Hindlimb muscle (tissue), 1 donor: ENCODE measurements around the gene RSPO1. TPM values are rescaled to one million over a fixed set of nuclear protein-coding genes. Genes with fewer than 3 reads are reported as not detected.
A peak's percentile ranks its signal among the peaks of the same experiment; 100 is the strongest.
"Not testable (repeated sequence)": the region's sequence is repeated elsewhere in the genome, so short reads cannot be mapped to it uniquely, and the experiment has no call there.

Experiments used
- DNase-seq: peaks from one replicate; pipeline ENCODE4 v3.0.0-alpha.2; 2013
- polyA plus RNA-seq: library from polyadenylated mRNA; unstranded; fragments of 120-200 nt; gene quantifications from one replicate; pipeline ENCODE4 v1.2.1, GENCODE V29; 2013; ENCODE audit not compliant: insufficient read length

The RSPO1 gene
- polyA plus RNA-seq, 1 donor: not detected

DNA sequence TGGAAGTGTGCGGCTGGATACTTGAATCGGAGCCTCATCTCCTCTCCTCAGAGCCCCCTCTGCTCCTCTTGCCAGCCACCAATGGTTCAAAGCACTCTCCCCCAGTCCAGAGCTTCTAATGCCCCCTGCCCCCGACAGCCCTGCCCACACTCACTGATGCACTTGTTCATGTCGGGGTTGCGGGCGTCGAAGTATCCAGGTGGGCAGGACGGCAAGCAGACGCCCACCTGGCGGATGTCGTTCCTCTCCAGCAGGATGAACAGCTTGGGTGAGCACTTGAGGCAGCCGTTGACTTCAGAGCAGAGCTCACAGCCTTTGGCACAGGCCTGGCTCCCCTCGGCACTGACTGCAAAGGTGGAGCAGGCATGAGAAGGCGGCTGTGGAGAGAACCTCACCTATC, 18.4 kb downstream of the RSPO1 start:
- no peak for DNase-seq

DNA sequence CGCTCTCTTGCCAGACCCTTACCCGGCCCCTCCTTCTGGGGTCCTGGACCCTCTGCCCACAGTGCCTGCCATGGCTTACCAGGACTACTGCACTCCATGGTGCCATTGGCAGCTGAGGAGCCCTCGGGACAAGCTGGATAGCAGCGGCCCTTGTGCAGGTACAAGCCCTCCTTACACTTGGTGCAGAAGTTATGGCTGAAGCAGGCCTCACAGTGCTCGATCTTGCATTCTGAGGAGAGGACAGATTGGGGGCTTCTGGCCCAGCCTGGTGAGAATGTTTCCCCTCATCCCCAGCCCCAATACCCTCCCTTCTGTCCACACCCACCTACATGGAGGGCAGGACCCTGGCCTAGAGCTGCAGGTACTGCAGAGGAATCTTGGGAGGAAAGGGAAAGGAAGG, 20.6 kb downstream of the RSPO1 start:
- DNase-seq: no peak

DNA sequence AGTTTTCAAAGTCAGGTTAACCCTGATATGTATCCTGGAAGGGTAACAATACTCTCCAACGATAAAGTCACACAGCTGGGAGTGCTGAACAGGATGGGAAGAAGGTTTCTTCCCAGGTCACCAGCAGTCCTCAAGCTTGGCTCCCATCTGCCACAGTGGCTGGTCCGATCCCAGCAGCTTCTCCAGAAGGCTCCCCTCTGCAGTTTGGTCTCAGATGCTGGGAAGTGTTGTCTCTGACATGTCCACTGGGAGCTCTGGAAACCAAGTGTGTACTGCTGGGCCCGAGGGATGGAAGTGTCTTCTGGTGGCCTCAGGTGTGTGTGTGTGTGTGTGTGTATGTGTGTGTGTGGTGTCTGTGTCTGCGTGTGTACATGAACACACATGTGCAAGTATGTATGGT, 22.5 kb downstream of the RSPO1 start:
- no peak for DNase-seq

DNA sequence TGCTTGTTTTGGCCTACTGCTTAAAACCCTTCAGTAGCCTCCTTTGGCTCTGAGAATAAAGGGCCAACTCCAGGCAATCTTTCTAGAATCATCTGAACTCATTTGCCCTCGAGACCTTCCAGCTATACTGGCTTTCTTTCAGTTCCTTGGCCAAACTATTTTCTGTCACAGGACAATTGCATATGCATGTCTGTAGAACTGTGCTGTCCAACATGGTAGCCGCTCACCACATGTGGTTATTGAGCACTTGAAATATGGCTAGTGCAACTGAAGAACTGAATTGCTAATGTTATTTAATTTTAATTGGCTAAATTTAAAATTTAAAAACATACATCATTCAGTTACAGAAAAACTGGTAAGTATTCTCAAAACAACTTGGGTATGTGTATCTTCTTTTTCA, 24.7 kb downstream of the RSPO1 start:
- no peak for DNase-seq

DNA sequence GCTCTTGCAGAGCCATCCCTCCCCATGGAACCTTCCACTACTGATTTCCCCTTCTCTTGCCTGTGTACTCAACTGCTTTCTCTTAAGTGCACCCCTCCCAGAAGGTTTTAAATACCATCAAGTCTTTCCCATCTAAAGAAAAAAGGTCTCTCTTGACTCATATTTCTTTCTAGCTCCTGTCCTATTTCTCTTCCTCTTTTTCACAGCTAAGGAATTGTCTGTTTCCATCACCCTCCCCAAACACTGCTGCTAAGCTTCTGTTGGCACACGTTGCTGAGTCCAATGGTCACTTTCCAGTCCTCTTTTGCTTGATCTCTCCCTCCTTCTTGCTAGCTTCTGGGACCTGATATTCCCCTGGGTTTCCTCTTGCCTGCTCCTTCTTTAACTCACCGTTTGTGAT, 25.7 kb downstream of the RSPO1 start:
- DNase-seq: no peak

DNA sequence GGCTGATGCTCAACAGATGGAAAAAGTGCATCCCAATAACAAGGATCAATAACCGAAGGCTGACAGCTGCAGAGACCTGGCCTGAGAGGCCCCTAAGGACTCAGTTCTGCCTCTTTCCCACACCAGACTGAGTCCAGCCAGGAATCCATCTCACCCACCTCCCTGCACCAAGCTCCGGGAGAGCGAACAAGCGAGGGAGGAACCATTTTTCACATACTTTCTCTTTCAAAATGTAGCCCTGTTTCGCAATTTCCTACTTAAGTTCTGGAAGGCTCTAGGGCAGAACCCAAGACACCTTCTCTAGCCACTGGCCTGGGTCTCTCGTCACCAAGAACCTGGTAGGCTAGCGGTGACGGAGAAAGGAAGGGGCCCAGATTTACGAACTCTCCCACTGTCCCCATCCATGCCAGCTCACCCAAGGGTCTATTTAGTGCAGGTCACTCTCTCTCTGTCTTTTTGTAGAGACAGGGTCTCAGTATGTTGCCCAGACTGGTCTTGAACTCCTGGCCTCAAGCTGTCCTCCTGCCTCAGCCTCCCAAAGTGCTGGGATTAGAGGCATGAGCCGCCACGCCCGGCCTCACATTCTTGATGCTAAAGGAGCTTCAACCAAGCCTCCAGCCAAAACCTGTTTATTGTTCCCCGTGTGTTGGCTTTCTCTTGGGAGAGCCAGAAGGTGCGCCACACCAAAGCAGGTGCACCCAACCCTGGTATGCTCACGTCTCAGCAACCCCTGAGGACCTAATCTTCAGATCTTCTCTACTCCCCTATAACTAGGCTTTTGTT, 28.0 kb downstream of the RSPO1 start:
- DNase-seq: no peak

DNA sequence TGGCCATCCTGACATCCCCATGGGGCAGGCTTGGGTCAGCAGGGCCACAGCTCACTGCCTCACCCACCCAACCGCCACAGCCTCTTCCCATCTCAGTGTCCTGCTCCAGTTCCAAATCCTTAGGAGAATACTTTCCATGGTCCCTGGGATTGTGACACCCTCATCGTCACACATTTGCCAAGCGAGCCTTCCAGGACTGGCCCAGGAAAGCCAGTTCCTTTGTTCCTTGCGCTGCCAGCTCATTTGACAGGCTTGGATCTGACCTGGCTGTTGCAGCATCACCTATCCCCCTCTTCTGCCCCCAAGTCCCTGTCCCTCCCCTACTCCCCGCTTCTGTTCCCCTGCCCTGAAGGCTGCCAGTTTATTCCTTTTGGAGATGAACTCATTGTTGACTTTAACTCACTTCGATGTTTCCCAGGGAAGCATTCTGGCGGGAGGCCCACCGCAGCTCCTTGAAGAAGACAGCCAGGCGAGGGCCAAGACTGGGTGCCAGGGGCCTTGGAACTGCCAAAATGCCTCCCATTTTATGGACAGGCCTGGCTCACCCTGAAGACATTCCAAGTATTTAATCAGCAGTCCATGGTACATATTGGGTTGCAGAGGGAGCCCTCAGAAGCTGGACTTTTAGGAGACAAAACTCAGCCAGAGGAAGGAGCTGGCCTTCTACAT, 28.8 kb downstream of the RSPO1 start:
- DNase-seq: no peak

DNA sequence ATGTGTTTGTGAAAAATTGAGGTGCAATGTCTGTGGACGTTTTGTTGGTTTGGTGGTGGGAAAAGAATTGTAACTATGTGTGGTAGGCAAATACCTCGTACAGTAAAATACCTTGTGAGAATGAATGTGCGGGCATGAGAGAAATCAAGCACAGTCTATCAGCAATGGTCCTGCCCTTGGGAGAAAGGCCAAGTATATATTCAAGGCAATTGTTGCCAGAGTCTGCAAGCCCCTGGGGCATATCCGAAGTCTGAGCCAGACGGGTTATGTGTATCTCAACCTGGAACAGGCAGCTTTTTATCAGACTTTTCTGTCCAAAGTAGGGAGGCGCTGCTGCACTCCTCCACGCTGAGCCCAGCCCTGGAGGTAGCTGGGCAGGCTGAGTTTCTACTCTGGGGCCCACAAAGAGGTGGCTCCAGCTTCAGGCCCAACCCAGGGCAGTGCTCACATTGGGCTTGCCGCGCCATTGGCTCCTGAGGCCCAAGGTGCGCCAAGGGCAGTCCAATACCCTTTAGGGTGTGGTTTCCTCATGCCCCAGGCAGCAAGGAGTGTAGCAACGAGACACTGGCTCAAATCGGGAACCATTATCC, 29.5 kb downstream of the RSPO1 start:
- DNase-seq: no peak

DNA sequence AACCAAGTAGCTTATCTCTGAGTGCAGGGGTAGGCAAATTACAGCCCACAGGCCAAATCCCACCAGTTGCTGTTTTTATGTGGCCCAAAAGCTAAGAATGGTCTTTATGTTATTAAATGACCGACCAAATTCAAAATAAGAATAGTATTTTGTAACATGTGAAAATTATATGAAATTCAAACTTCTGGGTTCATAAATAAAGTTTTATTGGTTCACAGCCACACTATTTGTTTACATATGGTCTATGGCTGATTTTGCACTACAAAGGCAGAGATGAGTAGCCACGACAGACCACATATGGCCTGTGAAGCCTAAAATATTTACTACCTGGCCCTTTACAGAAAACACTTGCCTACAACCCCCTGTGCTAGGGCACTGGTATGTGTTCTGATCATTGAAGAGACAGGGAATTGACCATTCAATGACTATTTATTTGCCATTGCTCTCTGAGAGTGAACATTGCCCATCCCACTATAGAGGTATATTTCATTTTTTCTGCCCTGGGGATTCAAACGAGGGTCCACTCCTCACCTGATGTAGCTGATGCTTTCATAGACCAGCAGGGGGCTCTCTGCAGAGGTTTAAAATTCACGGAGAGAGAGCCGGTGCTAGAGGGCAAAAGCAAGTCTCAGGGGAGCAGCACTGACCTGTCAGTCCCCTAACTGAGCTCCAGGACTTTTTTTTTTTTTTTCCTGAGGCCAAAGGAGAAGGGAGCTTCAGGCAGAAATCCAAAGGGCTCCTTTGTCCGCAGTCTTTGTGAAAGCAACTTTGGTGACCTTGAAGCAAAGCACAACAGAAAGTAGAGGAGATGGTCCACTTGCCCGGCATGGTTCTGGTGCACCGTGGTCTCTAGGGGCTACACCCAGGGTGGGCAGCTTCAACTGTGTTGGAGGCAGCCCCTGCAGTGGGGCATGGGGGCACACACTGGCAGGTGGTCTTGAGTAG, 31.7 kb downstream of the RSPO1 start:
- no peak for DNase-seq

DNA sequence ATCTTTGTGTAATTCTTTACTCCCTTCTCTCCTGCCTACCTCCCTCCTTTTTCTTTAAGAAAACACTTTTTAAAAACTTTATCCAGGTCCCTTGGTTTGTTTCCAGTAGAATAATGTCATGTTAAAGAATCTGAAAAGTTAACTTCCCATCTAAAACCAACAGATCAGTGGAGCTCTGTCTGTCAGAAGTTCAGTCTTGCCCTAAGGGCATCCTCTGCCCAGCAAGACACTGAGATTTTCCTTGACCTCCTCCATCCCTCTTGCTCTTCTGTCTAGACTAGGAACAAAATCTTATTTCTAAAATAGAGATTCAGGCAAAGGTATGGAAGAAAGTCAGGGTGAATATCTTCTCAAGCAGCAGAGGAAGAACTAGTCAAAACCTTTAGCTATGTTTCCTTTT, 33.3 kb downstream of the RSPO1 start:
- DNase-seq: no peak

DNA sequence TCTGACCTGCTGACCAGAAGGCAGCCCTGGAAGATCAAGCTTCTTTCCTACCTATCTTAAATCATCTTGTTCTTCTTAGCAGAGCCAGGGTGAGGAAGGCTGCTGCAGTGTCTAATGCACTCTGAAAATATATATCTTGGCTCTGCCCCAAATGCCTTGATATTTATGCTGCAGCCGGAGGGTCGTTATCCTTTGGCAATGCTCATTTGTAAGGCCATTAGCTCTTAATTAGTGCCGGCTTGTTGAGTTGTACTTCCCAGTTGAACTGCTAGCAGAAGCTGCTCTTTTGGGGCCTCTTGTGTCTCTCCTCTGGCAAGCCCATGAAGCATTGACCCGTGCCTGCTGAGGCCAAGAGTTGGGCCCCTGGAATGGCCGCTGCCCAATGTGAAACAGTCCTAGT, 34.8 kb downstream of the RSPO1 start:
- DNase-seq: no peak

DNA sequence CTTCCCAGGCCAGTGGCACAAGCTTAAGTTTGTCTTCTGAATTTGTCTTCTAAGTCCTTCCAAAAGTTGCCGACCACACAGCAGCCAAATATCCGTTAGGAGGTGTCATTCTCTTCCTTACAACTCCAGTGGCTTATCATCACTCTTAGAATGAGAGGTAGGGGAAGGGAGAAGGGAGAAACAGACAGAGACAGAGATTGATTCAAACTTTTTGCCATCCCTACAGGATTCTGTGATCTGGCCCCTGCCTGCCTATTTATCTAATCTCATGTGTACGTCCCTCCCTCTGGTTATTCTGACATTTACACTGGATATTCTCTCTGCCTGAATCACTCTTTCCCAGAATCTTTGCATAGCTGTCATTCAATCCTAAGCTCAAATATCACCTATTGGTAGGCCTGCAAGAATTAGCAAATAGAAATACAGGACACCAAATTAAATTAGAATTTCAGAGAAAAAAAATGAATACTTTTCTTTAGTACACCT, 38.5 kb downstream of the RSPO1 start:
- no peak for DNase-seq

DNA sequence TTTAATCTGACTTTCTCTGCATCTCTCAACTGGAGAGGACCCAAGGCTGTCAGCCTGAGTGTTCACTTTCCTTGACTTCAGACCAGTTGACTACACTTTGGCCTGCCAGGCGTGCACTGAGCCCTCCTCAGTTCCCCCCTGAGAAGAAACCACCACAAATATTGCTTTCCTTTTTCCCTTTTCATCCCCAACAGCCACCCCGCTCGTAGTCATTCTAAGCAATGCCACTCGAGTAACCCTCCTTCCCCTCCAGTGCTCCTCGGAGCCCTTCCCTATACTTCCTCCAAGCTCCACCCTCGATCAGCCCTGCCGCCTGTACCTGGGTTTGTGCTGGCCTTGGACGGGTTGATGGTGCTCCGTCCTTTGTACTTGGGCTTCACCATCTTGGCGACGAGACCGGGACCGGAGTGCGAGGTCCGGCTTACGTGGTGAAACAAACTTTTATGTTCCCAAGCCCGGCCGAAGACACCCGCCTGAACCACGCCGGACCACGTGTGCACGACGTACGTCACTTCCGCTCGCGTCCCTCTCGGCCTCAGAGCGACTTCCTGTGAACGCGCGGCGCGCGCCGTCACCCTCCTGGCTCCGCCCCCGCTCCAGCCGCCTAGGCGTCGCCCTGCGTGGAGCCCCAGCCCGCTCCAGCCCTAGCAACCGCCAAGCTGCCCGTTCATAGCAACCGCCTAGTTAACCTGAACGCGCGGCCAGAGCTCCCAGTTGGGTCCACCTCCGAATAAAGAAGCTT, 39.1 kb downstream of the RSPO1 start, which contains the start of gene GNL2:
Gene GNL2 (minus strand): TSS at position 498 of the 742 bp plus-strand sequence. CDS start 115 bp downstream, at position 383.
- peak; percentile 99 for DNase-seq

DNA sequence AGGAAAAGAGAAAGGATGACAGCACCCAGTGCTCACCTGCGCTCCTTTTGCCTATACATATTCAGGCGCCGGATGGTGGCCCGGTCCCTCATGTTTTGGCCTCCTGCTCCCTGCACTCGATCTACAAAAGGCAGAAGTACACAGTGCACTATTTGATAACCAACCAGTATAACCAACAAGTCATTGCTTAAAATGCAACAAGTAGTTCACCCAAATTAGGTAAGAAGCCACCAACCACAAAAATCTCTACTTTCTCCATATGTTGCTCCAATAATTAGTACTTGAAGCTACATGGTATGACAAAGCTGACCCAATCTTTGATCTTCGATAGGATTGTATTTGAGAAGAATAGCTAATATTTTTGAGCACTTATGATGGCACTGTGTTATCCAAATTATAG, 41.0 kb downstream of the RSPO1 start:
- DNase-seq: no peak

DNA sequence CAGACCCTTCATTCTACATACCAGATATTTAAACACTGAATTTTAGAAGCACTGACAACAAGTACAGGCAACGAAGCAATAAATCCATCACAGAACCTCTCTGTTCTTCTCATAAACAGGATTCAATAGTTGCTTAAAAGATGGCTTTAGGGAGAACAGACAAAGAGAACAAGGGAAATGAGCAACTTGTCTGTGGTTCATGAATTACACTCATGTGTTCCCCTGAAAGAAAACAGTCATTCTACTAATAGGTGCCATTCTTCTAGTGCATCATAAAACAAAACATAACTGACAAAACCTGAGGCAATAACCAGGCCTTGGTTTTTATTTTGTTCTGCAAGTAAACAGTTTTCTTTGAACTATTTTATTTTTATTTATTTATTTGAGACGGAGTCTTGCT, 45.8 kb downstream of the RSPO1 start:
- no peak for DNase-seq

DNA sequence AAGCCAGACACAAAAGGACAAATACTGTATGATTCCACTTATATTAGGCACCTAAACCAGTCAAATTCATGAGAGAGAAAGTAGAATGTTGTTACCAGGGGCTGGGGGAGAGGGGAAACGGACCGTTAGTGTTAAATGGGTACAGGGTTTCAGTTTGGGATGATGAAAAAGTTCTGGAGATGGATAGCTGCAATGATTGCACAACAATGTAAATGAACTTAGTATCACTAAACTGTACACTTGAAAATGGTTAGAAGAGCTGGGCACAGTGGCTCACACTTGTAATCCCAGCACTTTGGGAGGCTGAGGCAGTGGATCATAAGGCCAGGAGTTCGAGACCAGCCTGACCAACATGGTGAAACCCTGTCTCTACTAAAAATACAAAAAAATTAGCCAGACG, 50.1 kb downstream of the RSPO1 start:
- DNase-seq: not testable (repeated sequence)

DNA sequence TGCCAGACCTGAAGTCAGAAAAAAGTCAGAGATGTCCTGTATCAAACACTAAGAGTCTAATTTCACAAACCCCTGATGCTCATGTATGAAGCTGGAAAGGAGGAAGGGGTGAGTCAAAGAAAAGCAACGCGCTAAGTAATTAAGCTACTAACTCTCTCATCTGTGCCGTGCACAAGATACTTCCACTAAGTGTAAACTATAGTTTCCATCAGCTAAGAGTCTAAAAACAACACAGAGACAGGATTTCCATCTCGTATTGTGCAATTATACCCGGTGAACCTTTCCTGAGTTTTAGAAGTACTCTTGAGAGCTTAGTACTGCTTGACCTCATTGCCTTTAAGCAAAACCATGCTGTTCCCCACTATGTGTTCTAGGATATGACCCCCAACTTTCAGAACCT, 59.0 kb downstream of the RSPO1 start:
- DNase-seq: no peak

DNA sequence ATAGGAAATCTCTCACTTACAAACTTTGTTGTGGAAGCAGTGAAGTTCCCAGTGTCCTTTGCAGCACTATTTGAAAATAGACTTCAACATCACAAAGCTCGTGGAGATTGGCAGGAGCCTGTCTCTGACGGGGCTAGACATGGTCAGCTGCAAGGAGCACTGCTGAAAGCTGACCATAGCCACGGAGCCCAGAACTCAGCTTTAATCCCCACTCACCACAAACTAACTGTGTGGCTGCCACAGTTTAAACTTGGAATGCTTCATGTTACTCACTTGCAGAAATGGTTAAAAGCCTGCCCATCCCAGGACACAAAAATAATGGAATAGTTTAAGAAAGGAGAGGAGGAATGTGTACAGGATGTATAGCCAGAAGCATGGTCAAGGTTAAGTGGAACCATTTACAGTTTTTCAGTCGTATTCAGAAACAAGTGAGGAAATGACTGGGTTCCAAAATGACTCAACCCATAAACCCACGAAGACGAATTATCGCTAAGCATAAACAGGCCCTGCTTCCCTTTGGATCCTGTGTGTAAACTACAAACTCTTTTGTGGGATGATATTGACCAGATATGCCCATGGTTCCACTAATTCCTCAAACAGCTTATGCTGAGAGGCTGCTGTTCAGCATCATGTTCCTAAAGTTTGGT, 59.7 kb downstream of the RSPO1 start:
- no peak for DNase-seq

DNA sequence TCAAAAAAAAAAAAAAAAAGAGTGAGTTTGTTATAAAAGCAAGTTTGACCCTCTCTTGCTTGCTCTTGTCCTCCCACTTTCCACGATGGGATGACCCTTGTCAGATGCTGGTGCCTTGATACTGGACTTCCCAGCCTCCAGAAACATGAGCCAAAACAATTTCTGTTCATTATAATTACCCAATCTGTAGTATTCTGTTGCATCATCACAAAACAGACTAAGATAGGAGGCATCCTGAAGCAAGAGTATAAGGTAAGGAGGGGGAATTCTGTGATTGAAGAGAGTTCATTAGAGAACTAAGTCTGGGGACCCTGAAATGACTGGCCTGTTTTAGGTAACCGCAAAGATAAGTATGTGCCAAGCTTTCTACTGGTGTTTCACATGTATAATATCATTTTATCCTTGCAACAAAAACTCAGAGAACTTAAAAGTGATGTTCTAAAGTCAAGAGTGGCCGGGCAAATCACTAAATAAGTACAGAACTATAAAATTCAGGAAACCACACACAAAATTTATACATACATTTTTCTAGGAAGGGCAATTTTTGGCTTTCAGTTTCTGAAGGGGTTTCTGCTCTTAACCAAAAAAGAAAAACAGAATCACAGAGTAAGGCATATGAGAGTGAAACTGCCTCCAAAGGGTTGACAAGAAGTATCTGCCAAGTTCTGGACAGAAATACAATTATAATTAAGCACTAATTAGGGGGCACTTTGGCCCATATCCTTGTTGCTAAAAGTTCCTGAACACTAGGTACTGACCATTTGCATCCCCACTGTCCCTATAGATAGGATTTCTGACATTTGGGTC, 64.0 kb downstream of the RSPO1 start:
- DNase-seq: no peak

DNA sequence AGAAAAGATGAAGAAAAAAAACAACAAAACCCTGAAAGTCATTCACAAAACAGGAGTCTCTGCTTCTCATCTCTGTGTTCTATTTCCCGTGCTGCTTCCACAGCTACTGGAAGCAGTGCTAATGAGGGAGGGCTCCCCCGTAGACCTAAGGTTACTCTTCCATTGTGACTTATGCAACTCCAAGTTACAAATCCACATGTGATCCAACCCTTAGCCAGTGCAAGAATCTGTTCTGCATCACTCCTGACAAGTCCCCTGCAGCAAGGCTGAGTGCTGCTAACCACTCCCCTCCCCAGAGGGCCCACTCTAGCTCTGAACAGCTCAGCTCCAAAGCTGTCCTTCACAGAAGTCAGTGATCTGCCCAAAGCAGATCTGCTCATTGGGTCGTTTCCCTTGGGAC, 67.7 kb downstream of the RSPO1 start:
- DNase-seq: no peak
